Left lung (tissue), 10 donors: ENCODE measurements around the gene TMBIM6. TPM values are rescaled to one million over a fixed set of nuclear protein-coding genes. Genes with fewer than 3 reads are reported as not detected.
A peak's percentile ranks its signal among the peaks of the same experiment; 100 is the strongest.

Experiments
- ATAC-seq: fragments of 200-7000 bp; cut with Tn5 transposase; one replicate; pipeline ENCODE4 v1.9.1; 2020; ENCODE audit warnings: moderate library complexity
- DNase-seq, 4 donors: peaks; one replicate each; pipeline ENCODE4 v3.0.0-alpha.2; 2013 to 2020
- H3K27ac ChIP-seq, 2 donors: fragments of 200-600 bp; sonication (generic) in 1 of 2; one replicate each; pipeline versions ENCODE4 v1.5.0 to v1.8.0; 2020 to 2021
- H3K27me3 ChIP-seq, 2 donors: fragments of 200-600 bp; sonication (generic) in 1 of 2; one replicate each; pipeline versions ENCODE4 v1.5.0 to v1.8.0; 2020 to 2021
- H3K36me3 ChIP-seq, 2 donors: fragments of 200-600 bp; sonication (generic) in 1 of 2; one replicate each; pipeline versions ENCODE4 v1.5.0 to v1.8.0; 2020 to 2021
- H3K4me1 ChIP-seq, 2 donors: fragments of 200-600 bp; one replicate each; pipeline ENCODE4 v1.8.0; 2021
- H3K4me3 ChIP-seq, 2 donors: fragments of 200-600 bp; sonication (generic) in 1 of 2; one replicate each; pipeline versions ENCODE4 v1.5.0 to v1.8.0; 2020 to 2021; ENCODE audit warnings: mild to moderate bottlenecking in 1 of 2
- H3K9me3 ChIP-seq, 2 donors: fragments of 200-600 bp; sonication (generic) in 1 of 2; one replicate each; pipeline versions ENCODE4 v1.5.0 to v1.8.0; 2020 to 2021
- CTCF ChIP-seq, 2 donors: fragments of 200-600 bp; sonication (generic) in 1 of 2; IDR thresholded peaks; one replicate each; pipeline versions ENCODE4 v1.5.0 to v1.8.0; 2021; ENCODE audit warnings: antibody characterized with exemption in 2 of 2
- intact Hi-C, 2 donors: fragments of 100-400 bp; cut with DNase I; formaldehyde crosslinking; loops; one replicate each; pipeline versions ENCODE4 v1.11.2 to v1.14.2; 2022
- polyA plus RNA-seq, 6 donors: library from polyadenylated mRNA; unstranded; fragments of 120-200 nt; gene quantifications; one replicate each; pipeline ENCODE4 v1.2.1, GENCODE V29; 2013; ENCODE audit not compliant: insufficient read length in 6 of 6
- total RNA-seq, 2 donors: library from RNA; stranded (reverse); fragmentation: NEBNext Ultra II Directional; extraction: Animal tissue kit (Norgen Biotek cat#: 25700); gene quantifications; one replicate each; pipeline ENCODE4 v1.2.1, GENCODE V29; 2021
- donor health status: DM: no; HTN: yes; CAD: no.
- donor health status: DM: no; HTN: no; CAD: no.

The TMBIM6 gene
- total and polyA plus RNA-seq, 8 donors = 422 to 876 (median 493) TPM

GRCh38 chr12:49750027-49750995, 9.0 kb downstream of the TMBIM6 start:
- Histone ChIP-seq H3K36me3 (peaks cover 3 to 43% of the 10 kb centered on the region in 2 donors), H3K27ac (peak overlapping the region in 1 of 2 donors; percentile 28), H3K4me3 (no peak overlapping the region), H3K9me3 (no peaks in the 10 kb centered on the region), H3K4me1 (peaks cover 44 to 97% of the 10 kb centered on the region in 2 donors), H3K27me3 (no peaks in the 10 kb centered on the region)
- DNase-seq (no peak), ATAC-seq (peak; percentile 72)
- intact Hi-C loops = no loop called here
- TF ChIP-seq CTCF (IDR thresholded peaks at IDR 0.05) = no peak

GRCh38 chr12:49750996-49751393, 9.6 kb downstream of the TMBIM6 start:
- intact Hi-C loops = no loop called here
- ATAC-seq = no peak
- Histone ChIP-seq H3K27me3 (no peaks in the 10 kb centered on the region), H3K27ac (peak overlapping the region in 1 of 2 donors; percentile 28), H3K9me3 (no peaks in the 10 kb centered on the region), H3K4me3 (no peak overlapping the region), H3K4me1 (peaks cover 44 to 93% of the 10 kb centered on the region in 2 donors), H3K36me3 (peaks cover 3 to 50% of the 10 kb centered on the region in 2 donors)
- TF ChIP-seq CTCF (IDR thresholded peaks at IDR 0.05) = no peak
- DNase-seq = no peak

GRCh38 chr12:49761677-49762467, 20.5 kb downstream of the TMBIM6 start:
- Histone ChIP-seq H3K36me3 (peaks cover 7 to 93% of the 10 kb centered on the region in 2 donors), H3K4me1 (peaks cover 0 to 19% of the 10 kb centered on the region in 2 donors), H3K27ac (peak overlapping the region in 1 of 2 donors; percentile 28), H3K4me3 (no peak overlapping the region), H3K27me3 (no peaks in the 10 kb centered on the region), H3K9me3 (no peaks in the 10 kb centered on the region)
- intact Hi-C loops = no loop called here
- DNase-seq (no peak), ATAC-seq (no peak)
- TF ChIP-seq CTCF (IDR thresholded peaks at IDR 0.05) = no peak

GRCh38 chr12:49762468-49762847, 21.1 kb downstream of the TMBIM6 start:
- DNase-seq (no peak), ATAC-seq (no peak)
- H3K27me3 ChIP-seq = no peaks in the 10 kb centered on the region
- H3K36me3 ChIP-seq = peaks cover 7 to 87% of the 10 kb centered on the region in 2 donors
- H3K4me1 ChIP-seq = peaks cover 0 to 19% of the 10 kb centered on the region in 2 donors
- no peak for TF ChIP-seq CTCF (IDR thresholded peaks at IDR 0.05)
- no peak overlapping the region for H3K4me3 ChIP-seq
- H3K9me3 ChIP-seq = no peaks in the 10 kb centered on the region
- H3K27ac ChIP-seq = peak overlapping the region in 1 of 2 donors; percentile 28
- intact Hi-C loops = no loop called here
